CD4-positive, alpha-beta T cell treated with Interleukin-17A for 4 hours (primary cell): Measurements from ENCODE around the gene ZFYVE9.
"Not testable (repeated sequence)": the region's sequence is repeated elsewhere in the genome, so short reads cannot be mapped to it uniquely, and the experiment has no call there.

ENCODE experiments used
- DNase-seq: peaks from one replicate; pipeline ENCODE4 v3.0.0-alpha.2; 2020; ENCODE audit warnings: mixed read lengths

Gene ZFYVE9

DNA sequence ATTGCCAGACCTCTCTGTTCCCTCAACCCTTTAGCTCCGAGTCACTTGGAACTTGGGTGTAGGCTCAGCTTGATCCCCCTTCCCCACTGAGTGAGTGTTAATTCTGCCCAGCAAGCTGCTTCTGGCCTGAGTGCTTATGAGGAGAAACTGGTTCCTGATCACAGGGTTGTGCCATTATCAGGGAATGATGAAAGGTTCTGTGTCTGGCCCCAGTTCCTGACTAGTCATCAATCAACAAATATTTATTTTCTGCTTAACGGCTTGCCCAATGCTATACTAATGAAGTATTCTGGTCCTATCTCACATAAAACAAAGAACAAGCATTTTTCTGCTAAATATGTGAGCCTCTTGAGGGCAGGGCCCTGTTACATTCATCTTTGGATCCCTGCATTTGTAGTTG lies 203.4 kb downstream of the ZFYVE9 start:
- DNase-seq = no peak

DNA sequence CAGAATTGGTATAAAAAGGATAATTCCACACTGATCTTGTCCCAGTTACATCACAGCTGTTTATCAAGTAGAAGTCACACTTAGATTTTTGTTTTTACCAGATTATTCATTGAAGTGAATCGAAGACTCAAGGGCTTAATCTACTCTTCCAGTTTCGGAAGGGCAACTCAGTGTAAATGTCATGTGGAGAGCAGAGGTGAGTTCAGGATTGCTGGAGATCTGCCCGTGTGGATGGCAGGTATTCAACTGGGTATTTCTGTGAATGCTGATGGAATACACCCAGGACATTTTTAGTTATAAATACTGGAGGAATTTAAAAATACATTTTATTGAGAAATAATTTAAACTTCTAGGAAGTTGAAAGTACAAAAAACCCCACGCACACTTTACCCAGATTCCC lies 204.8 kb downstream of the ZFYVE9 start:
- DNase-seq = no peak

DNA sequence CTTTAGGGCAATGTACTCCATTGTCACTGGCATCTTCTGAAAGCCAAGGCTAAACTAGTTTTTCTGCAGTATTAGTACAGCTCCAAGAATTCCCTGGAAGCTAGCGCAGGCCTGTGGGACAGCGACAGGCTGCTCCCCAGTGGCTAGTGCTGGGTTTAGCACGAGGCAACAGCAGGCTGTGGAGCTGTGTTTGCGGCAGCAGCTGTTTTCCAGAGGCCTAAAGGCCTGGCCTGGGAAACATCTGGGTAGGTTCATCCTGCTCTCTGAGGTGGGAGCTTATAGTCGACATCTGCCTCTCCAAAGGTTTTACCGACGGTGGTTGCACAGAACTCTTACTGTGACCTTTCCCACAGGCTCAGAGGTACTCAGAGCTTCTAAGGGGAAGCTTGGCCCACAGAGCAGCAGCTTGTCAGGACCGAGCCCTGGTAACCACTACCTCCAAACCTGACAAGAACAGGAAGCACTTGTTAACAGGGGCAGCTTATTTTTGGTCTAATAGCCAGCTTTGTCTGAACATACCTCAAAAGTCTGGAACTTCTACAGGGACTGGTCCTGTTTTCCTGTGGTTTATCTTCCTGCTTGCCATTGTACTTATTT lies 206.9 kb downstream of the ZFYVE9 start:
- DNase-seq = no peak

DNA sequence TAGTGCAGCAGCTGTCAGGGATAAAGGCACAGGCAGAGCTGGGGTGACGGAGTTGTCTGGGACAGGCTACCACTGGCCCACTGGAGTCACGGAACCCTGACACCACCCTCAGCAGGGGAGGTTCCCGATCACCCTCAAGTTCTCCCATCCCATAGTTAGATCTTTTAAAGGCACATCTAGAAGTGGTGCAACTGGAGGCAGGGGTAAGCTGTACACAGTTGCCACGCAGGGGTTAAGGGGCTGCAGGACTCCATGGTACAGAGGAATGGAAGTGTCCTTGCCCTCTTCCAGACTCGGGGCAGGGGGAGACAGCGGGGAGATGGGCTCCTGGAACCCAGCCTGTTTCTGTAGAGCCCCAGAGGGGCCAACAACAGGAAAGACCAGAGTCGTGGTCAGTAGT lies 210.8 kb downstream of the ZFYVE9 start:
- no peak for DNase-seq

DNA sequence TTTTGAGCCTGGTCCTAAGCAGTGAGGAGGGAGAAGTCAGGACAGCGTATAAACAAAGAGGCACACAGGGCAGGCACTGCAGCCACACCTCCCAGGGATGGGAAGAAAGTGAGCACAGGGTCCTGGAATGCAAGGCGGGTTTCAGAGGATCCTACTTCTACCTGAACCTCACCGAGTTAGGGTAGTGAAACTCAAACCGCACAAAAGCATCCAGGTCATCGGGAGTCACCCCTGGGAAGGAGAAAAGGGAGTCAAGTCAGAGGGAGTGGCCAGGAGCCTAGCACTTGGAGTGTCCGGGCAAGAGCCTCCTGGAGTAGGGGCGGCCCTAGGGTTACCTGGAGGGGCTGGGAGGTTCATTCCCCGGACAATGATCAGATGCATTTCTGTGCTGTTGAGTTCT lies 213.5 kb downstream of the ZFYVE9 start:
- DNase-seq = no peak

DNA sequence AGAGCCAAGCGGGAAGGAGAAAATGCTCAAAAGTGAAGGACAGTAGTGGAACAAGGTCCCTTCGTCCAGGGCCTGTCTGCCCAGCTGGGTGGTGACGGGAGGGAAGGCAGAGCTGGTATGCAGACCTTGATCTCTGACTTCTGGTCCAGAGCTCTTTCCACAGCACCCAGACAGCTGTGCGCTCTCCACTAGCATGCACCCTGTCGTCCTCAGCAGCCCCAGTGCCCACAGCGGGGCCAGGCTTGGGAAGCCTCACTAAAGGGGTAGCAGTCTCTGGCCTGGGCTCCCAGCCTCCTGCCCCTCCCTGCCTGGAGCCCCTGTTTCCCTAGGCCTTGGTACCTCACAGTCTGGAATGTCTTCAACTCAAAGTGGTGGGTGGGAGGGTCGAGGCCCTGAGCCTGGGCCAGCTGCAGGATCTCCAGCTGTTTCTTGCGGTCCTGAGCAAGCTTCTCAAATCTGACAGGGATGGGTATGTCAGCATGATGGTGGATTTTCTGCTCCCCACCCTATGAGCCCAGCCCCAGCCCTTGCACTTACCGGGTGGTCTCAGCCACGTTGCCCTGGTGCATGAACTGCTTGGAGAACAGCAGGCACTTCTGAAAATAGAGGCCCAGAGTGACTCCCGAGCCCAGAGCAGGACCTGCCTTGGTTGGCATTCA lies 214.1 kb downstream of the ZFYVE9 start:
- no peak for DNase-seq

DNA sequence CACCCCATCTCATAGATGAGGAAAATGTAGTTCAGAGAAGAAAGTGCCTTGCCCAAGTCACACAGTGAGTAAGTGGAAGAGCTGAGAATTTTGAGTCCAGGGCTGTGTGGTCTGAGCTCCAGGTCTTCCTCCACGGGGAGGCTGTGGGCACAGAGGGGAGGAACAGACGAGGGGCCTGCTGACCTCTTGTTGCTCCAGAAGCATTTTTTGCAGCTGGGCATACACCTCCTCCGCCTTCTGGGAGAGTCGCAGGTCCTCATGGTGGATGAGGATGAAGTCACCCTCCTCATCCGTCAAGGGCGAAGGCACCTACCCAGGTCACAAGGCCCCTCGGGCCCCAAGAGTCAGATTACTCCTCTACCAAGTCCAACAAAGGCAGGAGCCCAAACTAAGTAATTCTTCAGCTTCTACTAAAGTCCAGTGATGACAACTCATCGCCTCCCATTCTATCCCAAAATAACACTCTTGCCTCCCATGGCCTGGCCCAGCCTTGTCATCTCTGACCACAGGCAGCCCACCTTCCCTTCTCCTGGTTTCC lies 215.0 kb downstream of the ZFYVE9 start:
- DNase-seq = no peak

DNA sequence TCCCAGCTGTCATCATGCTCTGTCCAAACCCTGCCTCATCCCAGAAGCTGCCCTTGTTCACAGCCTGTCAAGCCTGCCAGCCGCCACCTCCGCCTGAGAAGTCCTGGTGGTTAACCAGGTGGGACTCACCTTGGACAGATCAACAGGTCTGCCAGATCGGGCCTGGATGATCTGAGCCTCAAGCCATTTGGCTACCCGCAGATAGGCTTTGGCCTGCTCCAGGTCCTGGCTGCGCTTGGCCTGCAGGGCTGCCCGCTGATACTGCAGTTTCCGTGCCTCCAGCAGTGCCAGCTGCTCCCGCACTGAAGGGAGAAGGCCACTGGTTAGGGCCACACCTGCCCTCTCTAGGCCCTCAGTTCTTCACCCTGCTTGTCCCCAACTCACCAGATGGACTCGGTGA lies 215.5 kb downstream of the ZFYVE9 start:
- DNase-seq = no peak

DNA sequence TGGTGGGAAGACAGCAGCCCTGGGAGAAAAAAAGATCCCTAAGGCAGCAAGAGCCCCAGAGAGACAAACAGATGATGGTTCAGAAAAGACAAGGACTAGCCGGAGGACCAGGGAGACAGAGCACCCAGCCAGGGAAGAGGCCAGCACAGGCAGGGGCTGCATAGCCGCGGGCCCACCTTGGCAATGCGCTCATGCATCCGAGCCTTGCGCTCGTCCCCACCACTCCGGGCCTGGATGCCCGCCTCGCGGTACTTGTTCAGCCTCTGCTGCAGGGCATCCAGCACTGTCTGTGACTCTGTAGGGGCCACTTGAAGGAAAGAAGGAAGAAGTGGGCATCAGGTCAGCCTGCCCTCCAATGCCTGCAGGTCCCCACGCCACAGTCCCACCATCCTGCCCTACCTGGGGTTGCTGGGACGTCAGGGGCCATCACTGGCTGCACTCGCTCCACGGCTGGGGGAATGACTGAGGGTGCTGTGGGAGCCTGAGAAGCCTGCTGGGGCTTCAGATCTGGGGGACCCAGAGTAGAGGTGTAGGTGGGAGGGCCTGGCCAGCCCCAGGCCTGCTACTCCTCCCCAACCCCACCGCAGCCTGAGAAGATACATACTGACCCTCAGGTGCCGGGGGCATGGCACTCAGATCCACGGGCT lies 217.1 kb downstream of the ZFYVE9 start:
- no peak for DNase-seq

DNA sequence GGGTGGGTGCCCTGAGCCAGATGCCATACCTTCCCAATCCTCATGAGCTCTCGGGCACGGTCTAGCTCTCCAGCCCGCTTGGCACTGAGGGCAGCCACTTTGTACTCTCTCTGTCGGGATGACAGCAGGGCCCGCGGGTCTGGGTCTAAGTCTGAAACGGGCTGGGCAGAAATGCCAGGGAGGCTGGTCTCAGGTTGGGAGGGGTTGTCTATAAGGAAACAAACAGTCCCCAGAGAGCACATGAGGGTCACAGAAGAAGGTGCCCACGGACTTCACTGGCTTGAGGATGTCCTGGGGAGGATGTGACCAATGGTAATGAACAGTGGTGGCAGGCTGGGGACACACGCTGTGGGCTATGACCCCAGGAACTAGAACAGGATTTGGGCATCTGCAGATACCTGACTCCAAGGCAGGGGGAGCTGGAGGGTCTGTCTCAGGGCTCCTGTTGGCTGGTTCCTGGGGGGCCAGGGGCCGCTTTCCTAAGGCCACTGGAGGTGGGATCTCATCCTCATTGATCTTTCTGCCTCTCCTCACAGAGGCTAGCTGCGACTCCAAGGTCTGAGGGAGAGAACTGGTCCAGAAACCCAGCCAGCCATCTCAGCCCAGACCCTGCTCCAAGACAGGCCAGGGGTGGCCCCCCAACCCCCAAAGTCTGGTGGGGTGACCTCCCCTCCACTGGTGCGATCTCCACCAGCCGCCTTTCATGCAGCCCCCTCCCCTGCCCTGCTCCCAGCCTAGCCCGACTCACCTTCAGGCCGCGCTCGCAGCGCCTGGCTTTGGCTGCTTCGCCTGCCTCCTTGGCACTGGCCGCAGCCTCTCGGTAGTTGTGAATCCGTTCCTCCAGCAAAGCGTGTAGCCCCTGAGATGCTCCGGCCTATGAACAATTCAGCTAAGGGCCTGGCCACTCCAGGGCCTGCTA lies 218.0 kb downstream of the ZFYVE9 start:
- no peak for DNase-seq

DNA sequence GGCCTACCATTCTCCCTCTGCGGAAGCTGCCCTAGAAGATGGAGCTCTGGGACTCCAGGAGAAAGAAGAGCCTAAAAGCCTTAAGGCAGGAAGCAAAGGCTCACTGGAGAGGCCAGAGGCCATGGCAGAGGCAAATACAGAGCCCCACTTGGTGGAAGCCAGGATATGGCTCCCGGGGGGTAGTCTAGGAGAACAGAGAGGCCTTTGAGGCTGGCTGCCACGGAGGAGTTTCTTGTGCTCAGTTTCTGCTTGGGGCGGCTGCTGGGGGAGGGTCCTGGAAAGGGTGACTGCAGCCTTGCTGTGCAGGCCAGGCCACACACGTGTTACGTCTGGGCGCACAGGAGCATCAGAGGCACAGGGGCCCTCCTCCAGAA lies 218.7 kb downstream of the ZFYVE9 start:
- DNase-seq = no peak

DNA sequence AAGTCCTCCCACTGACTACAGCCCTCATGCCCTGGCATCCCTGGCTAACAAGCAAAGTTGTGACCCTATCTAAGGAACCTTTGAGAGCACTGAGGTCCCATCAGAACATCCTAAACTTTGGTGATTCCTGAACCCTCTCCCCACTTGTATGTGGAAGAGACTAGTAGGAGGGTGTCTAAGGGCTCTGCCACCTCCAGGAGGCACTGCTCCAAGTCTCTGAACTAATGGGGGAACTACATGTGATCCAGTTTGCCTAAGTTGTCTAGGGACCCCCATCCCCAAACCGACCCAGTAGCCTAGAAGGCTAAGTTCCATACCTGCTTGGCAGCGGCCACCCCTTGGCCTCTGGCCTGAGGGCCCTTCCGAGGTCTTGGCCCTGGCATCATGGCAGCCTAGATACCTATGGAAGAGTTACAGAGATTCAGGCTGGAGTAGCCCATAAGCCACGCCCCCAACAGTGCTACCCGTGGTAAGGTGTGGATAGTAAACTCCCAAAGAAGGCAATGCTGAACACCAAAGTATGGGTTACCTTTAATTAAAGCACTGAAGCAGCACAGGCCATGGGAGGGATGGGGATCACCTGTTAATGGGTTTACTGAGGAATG lies 222.4 kb downstream of the ZFYVE9 start:
- DNase-seq = peak; percentile 22

DNA sequence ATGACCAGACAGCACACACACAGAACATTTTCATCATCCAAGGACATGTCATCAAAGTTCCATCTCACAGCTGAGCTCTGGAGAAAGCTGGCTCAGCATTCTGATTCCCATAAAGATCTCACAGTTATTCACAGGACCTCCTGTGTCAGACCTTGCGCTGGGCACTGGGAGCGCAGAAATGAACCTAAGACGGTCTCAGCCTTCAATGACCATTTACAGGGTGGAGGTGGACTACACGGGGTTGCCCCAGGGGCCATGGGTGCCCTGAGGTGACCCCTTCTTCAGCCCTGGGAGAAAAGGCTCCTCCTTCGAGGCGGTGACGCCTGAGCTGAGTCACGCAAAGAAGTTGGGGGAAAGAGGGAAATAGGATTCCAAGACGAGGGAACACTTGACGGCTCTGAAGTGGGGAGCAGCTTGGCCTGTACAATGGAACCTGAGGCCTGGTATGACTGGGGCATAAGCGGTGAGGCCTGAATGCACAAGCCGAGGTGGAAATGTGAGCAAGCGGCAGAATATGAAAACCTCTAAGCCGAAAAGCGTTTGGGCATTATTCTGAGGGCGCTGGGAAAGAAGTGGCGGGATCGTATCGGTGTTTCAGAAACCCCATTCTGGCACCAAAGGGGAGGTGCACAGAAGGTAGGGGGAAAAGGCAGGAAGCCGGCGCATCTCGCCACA lies 223.3 kb downstream of the ZFYVE9 start:
- peak; percentile 13 for DNase-seq

DNA sequence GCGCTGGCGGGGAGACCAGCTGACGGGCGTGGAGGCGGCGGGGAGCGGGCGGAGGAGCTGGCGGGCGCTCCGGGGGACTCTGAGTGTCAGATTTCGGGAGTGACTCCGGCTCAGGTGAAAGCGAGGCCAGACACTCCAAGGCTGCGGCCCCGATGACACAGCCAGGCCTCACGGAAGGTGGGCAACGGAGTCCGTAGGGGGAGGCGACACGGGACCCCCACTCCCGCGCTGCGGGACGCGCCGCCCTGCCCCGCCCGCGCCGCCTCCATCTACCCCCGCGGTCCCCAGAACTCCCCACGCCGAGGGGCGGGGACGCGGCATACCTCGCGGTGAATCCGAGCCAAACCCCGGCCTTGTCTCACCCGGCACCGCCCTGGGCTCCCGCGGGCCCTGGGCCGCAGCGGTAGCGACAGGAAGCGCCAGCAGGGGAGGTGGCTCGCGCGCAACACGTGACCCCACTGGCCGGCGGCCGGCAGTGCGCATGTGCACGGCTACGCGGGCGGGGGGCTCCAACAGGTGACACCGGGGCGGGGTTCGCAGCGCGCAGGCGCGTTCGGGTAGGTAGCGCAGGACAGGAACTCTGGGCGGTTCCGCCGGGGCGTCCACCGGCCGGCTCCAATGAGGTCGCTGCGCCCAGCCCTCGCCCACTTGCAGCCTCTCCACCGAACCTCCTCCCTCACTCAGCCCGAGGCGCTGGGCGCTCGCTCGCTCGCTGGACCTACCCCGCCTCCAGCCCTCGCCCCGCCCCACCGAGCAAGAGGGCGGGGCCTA lies 224.0 kb downstream of the ZFYVE9 start, which contains the start of gene CC2D1B:
TSS of gene CC2D1B (minus strand) at position 460 of the 771 bp plus-strand sequence. CDS start 1,585 bp downstream, outside the sequence.
- peak; percentile 100 for DNase-seq

DNA sequence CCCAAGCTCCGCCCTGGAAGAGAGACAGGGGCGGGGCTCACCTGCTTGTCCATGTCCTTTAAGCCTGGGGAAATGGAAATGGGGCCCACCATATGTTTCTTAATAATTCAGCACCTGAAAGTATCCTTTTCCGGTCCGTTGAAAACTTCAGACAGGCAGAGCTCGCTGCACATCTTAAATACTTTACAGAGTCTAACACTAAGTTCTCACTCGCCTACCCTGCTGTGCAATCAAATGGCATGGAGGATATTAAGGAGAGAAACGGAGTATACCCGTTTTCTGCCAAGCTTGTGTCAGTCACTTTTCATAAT lies 224.6 kb downstream of the ZFYVE9 start:
- DNase-seq = no peak

DNA sequence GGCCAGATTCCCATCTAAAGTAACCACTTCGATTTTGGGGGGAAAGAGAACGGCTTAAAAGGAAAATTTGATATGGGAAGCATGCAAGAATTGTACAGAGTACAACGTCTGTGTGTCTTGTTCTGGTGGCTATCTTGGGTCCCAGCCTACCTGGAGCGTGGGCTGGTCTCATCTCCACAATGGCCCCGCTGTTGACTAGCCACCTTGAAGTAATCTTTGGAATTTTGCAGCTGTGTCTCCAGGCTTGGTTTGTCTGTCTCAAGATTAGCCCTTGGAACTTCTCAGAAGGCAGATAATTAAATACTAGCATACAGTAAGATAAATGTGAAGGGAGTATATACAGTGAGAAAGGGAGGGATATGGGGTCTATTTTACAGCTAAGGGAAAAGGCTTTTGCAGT lies 225.4 kb downstream of the ZFYVE9 start:
- DNase-seq = no peak

DNA sequence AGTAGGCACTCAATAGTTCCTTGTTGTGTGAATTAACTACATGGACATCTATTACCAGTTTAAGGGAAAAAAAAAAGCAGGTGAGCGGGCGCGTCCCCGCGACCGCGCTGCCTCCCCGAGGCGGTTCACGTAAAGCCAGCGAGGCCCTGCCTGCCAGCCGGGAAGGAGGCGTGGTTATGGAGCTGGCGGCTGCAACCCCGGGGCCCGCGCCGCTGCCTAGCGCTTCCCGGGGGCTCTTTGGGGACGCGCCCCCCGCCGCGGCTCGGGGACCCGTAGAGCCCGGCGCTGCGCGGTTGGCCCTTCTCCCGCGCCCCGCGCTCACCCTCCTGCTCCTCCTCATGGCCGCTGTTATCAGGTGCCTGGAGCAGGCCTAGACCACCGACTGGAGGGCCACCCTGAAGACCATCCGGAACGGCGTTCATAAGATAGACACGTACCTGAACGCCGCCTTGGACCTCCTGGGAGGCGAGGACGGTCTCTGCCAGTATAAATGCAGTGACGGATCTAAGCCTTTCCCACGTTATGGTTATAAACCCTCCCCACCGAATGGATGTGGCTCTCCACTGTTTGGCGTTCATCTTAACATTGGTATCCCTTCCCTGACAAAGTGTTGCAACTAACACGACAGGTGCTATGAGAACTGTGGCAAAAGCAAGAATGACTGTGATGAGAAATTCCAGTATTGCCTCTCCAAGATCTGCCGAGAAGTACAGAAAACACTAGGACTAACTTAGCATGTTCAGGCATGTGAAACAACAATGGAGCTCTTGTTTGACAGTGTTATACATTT lies 226.7 kb downstream of the ZFYVE9 start:
- DNase-seq = peak; percentile 78

DNA sequence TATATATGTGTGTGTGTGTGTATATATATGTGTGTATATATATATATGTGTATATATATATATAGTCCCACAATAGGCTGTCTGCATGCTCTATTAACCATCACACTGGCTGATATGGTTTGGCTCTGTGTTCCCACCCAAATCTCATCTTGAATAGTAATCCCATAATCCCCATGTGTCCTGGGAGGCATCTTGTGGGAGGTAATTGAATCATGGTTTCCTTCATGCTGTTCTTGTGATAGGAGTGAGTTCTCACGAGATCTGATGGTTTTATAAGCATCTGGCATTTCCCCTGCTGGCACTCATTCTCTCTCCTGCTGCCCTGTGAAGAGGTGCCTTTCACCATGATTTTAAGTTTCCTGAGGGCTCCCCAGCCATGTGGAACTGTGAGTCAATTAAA lies 228.0 kb downstream of the ZFYVE9 start:
- DNase-seq = not testable (repeated sequence)

DNA sequence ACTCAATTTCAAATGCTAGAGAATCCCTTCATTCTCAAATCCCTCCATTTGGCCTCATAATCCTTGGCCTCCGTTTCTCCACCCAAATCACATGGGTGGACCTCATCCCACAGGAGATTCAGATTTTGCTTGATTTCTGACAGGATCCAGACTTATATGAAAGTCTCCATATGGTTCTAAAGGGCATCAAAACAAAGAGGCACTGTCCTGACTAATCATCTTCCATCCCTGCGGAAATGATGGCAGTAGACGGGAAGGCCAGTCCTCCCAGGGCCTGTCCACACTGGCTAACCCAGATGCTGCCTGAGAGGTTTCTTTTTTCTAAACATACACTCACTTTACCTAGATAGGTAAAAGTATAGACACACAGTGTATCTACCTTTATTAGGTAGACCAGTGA lies 243.5 kb downstream of the ZFYVE9 start:
- DNase-seq = no peak

DNA sequence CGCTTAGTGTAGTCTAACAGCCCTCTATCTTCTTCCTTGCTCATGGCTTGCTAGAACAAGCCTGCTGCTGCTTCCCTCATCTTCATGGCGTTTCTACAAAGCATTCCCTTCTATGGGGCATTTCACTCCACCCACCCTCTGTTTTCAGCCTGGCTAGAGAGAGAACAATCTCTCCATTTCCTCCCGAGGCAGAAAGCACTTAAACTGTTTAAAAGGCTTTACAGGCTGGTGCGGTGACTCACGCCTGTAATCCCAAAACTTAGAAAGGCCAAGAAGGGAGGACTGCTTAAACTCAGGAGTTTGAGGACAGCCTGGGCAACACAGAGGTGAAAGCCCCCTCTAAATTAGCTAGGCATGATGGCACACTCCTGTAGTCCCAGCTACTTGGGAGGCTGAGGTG lies 244.6 kb downstream of the ZFYVE9 start:
- no peak for DNase-seq

DNA sequence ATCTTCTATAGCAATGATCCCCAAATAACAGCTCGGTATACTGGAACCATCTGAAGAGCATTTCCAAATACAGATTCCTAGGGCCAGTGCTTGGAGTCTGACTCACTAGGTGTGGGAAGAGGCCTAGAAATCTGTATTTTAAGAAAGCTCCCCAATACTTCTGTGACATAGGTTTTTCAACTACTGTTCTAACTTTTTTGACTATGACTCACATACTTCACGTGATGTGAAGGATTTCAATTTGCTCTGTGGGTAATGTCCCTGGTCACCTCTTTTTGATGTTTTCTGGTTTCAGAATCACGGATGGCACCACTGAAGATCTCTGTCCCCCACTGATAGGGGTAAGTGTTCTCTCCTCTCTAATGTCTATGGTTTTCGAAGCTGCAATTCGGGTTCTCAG lies 251.3 kb downstream of the ZFYVE9 start:
- DNase-seq = no peak
